Measurements from ENCODE around the gene EFHD1.
"Not testable (repeated sequence)": the region's sequence is repeated elsewhere in the genome, so short reads cannot be mapped to it uniquely, and the experiment has no call there.

The EFHD1 gene

GRCh38 chr2:232615339-232615738, 18.1 kb upstream of the EFHD1 start:
- DNase-seq (ENCODE audit: low read depth in 3 of 3): no peak

GRCh38 chr2:232621186-232621585, 12.2 kb upstream of the EFHD1 start:
- DNase-seq (ENCODE audit: low read depth in 3 of 3): no peak

- no peak for DNase-seq (ENCODE audit: low read depth in 3 of 3)
These were observed 10.8 kb upstream of the EFHD1 start for GRCh38 chr2:232622563-232622962.

DNA sequence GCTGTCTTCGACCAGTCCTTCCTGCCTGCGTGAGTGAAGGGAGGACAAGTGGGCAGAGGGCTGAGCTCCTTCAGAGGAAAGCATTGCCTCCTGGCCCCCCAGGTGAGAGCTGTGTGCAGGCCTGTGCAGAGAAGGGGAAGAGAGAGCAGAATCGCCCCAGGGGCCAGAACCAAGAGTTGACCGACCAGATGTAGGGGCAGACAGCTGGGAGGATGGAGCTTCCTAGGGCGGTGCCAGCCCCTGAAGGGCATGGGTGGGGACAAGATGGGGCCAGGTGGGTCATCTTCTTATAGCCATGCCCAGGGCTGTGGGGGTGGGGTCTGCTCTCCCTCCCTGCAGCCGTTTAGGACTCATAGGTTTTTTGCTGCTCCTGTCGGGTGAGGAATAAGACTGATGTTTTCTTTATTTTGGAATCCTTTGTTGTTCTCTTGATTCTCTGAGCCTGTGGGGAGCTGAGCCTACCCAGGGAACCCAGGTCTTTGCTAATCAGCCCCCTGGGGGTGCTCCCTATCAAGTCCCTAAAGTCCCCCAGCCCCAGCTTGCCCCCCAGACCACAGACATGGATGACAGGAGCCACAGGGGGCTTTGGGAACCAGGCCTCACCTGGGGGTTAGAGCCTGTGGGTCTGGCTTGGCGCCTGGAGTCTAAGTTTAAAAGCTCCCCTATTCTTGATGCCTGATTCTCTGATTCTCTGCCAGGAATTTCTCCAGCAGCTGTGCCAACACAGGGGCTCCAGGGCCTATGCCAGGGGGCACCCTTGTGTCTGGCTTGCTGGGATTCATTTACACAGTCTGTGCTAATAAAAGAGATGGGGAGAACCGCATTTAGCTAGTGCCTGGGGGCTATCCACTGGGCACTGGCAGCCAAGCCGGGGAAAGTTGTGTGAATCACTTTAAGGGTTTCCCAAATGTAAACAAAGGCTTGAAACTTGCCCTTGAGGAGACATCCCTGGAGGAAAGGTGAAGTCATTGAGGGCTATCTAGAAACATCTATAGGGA, 9.3 kb upstream of the EFHD1 start:
- DNase-seq (ENCODE audit: low read depth in 3 of 3): no peak

- DNase-seq (ENCODE audit: low read depth in 3 of 3): no peak
These were observed 6.8 kb upstream of the EFHD1 start for GRCh38 chr2:232626584-232626983.

- no peak for DNase-seq (ENCODE audit: low read depth in 3 of 3)
These were observed 4.8 kb upstream of the EFHD1 start for GRCh38 chr2:232628466-232629128.

- no peak for DNase-seq (ENCODE audit: low read depth in 3 of 3)
These were observed 4.3 kb upstream of the EFHD1 start for GRCh38 chr2:232629129-232629475.

- DNase-seq (ENCODE audit: low read depth in 3 of 3): no peak
These were observed 1.0 kb upstream of the EFHD1 start for GRCh38 chr2:232632229-232632903.

- DNase-seq (ENCODE audit: low read depth in 3 of 3): no peak
These were observed 446 bp upstream of the EFHD1 start for GRCh38 chr2:232632904-232633412.

GRCh38 chr2:232634206-232635150, 1.1 kb downstream of the EFHD1 start:
- peak in 1 of 3 experiments; percentile 7 for DNase-seq (ENCODE audit: low read depth in 3 of 3)

DNA sequence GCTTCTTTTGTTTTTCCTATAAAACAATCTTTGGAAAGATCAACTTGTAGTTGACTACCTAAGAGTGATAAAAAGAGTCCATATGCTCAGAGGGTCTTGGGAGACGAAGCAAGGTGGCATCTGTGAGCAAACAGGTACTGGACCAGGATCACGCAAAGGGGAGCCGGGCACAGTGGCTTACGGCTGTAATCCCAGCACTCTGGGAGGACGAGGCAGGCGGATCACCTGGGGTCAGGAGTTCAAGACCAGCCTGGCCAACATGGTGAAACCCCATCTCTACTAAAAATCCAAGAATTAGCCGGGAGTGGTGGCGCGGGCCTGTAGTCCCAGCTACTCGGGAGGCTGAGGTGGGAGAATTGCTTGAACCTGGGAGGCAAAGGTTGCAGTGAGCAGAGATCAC, 2.0 kb downstream of the EFHD1 start:
- not testable (repeated sequence) for DNase-seq (ENCODE audit: low read depth in 3 of 3)

DNA sequence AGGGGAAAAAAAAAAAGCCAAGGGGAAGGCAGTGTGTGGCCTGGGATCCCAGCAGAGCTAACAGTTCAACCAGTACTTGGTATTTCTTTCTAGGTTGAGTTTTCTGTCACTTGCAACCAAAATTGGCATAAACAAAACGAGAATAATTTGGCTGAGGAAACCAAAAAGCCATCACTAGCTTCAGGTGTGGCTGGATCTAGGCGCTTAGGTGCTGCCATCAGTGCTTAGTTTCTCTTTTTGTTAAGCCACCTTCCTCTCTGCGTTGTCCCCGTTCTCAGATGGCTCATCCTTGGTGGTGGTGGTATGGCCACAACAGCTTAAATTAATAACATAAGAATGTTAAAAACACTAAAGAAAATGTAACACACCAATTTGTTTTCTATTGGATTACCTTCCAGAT, 2.4 kb downstream of the EFHD1 start:
- no peak for DNase-seq (ENCODE audit: low read depth in 3 of 3)

DNA sequence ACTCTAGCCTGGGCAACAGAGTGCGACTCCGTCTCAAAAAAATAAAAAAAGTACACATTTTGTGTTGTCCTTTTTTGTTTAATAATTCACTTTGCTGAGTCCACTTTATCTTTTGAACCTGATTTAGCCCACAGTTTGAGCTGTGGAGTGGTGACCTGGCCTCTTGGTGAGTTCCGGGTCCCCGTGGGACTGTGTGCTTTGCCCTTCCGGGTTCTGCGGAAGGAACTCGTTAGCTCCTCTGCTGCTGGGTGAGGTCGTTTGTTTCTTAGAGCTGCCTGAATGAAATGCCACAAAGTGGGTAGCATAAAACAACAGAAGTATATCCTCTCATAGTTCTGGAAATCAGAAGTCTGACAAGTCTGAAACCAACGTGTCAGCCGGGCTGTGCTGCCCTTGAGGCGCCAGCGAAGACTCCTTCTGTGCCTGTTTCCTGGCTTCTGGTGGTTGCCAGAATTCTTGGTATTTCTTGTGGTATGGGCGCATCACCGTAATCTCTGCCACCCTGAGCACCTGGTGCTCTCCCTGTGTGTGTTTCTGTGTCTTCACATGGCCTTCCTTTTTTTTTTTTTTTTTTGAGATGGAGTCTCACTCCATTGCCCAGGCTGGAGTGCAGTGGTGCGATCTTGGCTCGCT, 3.5 kb downstream of the EFHD1 start:
- DNase-seq (ENCODE audit: low read depth in 3 of 3): no peak

DNA sequence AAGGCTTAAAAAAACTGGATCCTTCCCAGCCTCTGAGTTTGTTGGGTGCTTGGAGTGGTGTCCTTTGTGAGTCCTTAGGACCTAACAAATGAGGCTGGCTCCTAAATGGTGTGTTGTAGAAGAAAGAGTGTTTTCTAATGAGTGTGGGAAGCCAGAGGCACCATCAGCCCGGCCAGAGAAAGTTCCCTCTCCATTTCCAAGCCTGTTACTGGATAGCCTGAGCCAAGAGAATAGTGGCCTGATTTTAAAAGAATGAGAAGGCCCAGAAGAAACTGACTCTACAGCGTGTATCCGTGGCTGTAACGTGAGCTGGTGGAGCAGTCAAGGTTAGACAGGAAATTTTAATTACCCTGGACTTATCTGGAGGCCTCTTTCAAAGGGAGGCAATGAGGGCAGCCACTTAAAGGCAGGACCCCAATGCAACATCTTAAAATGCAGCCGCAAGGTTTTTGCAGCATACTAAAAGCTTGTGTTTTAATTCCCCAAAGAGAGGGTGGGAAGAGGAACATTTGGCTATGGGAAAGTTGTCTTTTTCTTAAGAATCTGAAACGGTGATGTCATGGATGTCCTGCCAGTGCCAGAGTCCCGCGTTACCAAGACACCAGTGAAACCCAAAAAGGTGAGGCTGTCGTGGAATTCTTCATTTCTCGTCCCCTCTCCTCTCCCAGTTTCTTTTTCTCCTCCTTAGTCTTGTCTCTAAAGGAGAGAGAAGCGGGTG, 4.6 kb downstream of the EFHD1 start:
- DNase-seq (ENCODE audit: low read depth in 3 of 3): no peak

DNA sequence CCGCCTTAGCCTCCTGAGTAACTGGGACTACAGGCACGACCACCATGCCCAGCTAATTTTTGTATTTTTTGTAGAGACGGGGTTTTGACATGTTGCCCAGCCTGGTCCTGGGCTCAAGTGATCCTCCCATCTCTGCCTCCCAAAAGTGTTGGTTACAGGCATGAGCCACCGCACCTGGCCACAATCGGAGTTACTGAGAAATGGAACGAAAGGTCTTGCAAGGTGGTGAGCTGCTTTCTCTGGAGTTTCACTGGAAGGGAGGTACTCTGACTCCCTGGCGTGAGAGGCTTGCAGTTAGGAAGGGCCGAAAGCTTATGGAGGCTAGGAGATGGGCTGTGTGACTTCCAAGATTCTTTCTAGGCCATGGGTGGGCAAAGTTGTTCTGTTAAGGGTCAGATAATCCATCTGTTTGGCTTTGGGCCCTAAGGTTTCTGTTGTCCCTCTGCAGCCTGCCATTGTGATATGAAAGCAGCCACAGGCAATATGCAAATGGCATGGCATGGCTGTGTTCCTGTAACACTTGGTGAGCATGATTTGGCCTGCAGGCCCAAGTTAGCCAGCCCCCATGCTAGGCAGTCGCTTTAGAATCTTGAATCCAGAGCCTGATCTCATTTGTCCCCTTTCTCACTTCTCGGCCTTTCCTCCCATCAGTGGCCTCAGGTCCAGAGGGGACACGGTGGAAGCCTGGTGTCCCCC, 7.9 kb downstream of the EFHD1 start:
- DNase-seq (ENCODE audit: low read depth in 3 of 3): no peak

- no peak for DNase-seq (ENCODE audit: low read depth in 3 of 3)
These were observed 9.7 kb downstream of the EFHD1 start for GRCh38 chr2:232643147-232643425.

DNA sequence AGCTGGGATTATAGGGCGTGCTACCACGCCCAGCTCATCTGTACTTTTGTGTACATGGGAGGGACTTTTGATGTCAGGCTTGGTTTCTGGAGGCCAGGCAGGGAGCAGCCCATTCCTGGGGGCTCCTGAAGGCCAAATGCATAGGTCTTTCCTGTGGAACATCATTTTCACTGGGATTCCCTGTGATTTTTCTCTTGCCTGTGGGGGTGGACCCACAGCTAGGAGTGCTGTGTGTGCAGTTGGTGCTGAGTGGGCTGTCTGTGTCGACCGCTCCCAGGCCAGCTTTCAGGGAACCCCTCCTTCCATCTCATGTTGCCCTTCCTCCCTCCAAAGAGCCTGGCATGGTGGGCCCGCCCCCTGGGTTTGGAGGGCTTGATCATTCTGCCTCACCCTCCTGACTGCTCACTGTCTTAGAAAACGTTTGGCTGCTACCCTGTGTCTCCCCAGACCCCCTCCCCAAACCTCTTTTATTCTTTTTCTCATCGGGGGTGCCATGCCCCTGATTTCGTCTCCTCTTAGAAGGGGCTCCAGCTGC, 10.5 kb downstream of the EFHD1 start:
- no peak for DNase-seq (ENCODE audit: low read depth in 3 of 3)

DNA sequence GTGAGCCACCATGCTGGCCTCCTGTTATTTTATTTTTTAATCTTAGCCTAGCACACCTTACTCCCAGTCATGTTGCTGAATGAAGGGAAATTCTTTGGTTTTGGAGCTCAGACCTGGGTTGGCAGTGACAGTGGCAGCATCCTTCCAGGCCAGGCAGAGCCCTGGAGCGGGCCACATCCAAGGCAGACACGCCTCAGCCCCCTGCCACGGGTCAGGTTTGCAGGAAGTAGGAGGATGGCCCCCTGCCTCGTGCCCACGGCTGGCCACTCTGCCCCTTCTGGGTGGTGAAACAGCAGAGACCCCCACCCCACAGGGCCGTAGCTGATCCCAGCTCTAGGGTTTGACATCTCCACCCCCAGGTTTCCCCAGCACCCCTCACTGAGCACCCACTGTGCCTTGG, 11.7 kb downstream of the EFHD1 start:
- DNase-seq (ENCODE audit: low read depth in 3 of 3): no peak

DNA sequence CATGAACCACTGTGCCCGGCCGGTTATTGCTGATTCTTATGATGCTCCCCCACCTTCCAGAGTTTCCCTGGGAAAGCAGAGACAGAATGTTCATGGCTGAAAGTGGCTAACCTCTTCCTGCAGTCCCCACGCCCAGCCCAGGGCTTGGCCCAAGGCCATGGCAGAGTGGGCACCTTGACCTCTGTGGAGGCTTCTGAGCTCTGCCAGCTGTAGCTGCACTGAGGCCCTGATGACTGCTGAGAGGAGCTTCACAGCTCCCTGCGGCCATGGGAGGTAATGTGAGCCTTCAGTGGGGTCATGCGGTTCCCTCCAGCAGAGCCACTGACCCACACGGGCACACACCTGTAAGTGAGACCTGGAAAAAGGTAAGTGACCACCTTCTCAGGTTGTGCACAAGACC, 13.3 kb downstream of the EFHD1 start:
- DNase-seq (ENCODE audit: low read depth in 3 of 3): no peak

Data from stimulated activated CD4-positive, alpha-beta T cell treated with anti-CD3 and anti-CD28 coated beads, TNF-alpha, amount 100 ng/mL, for 24 hours (primary cell).